ENCODE data around the gene GPR61.

GPR61 gene

DNA sequence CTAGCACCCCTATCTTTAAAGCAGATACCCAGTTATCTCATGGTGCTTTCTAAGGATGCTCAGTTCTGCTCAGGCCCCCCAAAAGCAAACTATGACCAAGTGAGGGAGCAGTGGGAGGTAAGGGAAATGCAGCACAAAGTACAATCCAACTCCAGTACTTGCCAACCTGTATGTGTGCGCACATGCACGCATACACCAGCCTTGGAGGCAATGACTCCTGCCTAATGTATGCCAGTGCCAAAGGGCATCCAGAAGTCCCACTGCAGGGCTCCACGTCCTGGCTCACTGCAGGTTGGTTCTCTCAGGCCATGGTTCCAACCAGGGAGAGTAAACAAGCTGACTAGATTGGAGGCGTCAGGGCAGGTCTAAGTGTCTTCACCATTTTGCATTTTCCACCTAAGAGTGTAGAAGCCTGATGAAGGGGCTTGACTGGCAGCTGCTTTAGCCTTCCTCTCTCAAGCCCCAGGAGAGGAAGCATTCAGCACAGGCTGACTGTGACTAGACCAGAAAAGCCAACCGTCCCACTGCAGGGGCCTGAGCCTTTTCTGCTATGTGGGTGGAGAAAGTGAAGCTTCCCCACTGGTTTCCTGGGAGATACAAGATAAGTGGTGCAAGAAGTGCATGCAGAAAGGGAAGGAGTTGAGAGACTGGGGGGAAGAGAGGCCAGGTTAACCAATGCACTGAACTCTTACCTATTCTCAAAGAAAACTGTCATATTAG, 37.9 kb upstream of the GPR61 start:
- no peaks in the 10 kb centered on the region for H3K9me3 Mint-ChIP-seq
- peaks cover 53% of the 10 kb centered on the region for H3K4me1 Mint-ChIP-seq (ENCODE audit: low read depth)
- H3K4me3 Mint-ChIP-seq: peak overlapping the region; percentile 80
- DNase-seq (ENCODE audit: low spot score): no peak
- H3K27me3 Mint-ChIP-seq (ENCODE audit: low read depth): peaks cover 3% of the 10 kb centered on the region
- peak overlapping the region; percentile 94 for H3K27ac Mint-ChIP-seq
- peaks cover 37% of the 10 kb centered on the region for H3K36me3 Mint-ChIP-seq (ENCODE audit: low read depth)

DNA sequence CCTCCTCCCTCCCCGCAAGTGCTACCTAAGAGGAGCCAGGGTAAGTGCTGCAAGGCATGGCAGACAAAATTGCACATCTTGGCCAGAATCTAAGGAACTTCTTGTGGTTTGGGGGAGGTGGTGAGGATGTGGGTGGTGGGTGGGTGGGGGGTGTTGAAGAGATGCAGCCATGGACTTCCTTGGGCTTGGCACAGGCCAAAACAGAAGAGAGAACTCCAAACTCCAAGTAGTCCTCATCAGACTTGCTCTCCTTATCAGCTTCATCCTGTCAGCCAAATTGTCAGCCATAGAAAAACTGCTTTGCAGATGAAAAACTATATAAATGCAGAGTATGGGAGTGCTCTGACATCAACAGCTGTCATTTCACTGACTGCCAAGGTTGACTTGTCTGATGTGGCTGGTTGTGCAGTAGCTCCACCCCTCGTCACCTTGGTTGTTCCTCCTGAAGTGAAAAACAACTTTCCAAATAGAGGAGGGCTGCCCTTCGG, 37.3 kb upstream of the GPR61 start:
- Mint-ChIP-seq H3K27ac (peak overlapping the region; percentile 94), H3K4me1 (ENCODE audit: low read depth) (peaks cover 53% of the 10 kb centered on the region)
- no peak for DNase-seq (ENCODE audit: low spot score)

DNA sequence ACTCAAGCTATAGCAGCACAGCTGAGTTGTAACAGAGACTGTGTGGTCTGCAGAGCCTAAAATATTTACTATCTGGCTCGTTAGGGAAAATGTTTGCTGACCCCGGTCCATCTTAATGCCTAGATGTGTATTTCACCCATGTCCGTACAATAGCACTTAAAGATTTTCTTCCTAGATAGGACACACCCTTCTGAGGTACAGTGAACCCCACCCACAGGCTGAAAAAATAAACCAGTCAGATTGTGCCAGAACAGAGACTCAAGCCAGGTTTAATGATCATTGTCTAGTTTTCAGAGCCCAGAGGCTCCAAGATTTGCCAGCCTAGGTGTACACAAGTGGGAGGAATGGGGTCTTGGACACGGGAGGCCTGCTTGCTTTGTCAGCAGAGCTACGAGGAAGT, 35.7 kb upstream of the GPR61 start:
- H3K27ac Mint-ChIP-seq: peak overlapping the region; percentile 61
- peaks cover 47% of the 10 kb centered on the region for H3K4me1 Mint-ChIP-seq (ENCODE audit: low read depth)
- peaks cover 27% of the 10 kb centered on the region for H3K36me3 Mint-ChIP-seq (ENCODE audit: low read depth)
- no peak for DNase-seq (ENCODE audit: low spot score)
- peaks cover 19% of the 10 kb centered on the region for H3K27me3 Mint-ChIP-seq (ENCODE audit: low read depth)
- H3K4me3 Mint-ChIP-seq: peak overlapping the region; percentile 70
- no peaks in the 10 kb centered on the region for H3K9me3 Mint-ChIP-seq

More for the DNA sequence above, 37.3 kb upstream of the GPR61 start:
- H3K9me3 Mint-ChIP-seq: no peaks in the 10 kb centered on the region
- H3K36me3 Mint-ChIP-seq (ENCODE audit: low read depth): peaks cover 35% of the 10 kb centered on the region
- peak overlapping the region; percentile 80 for H3K4me3 Mint-ChIP-seq
- H3K27me3 Mint-ChIP-seq (ENCODE audit: low read depth): peaks cover 7% of the 10 kb centered on the region

DNA sequence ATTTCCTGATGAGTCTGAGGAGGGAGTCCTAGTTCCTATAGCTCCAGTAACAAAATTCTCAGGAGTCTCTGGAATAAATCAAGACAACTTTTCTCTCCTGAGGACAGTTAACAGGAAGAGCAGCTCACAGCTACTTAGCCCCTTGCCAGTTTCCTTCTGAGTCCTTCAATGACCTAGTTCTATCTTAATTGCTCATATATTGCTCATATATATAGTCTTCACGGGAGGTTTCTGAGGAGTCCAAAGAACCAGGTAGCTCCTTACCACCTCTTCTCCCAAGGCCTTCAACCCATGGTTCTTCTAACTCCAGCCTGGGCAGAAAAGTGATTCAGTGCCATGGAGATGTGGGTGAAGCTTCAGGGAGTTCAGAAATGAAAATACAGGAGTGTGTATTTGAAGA, 34.7 kb upstream of the GPR61 start:
- no peak for DNase-seq (ENCODE audit: low spot score)
- peaks cover 47% of the 10 kb centered on the region for H3K4me1 Mint-ChIP-seq (ENCODE audit: low read depth)

DNA sequence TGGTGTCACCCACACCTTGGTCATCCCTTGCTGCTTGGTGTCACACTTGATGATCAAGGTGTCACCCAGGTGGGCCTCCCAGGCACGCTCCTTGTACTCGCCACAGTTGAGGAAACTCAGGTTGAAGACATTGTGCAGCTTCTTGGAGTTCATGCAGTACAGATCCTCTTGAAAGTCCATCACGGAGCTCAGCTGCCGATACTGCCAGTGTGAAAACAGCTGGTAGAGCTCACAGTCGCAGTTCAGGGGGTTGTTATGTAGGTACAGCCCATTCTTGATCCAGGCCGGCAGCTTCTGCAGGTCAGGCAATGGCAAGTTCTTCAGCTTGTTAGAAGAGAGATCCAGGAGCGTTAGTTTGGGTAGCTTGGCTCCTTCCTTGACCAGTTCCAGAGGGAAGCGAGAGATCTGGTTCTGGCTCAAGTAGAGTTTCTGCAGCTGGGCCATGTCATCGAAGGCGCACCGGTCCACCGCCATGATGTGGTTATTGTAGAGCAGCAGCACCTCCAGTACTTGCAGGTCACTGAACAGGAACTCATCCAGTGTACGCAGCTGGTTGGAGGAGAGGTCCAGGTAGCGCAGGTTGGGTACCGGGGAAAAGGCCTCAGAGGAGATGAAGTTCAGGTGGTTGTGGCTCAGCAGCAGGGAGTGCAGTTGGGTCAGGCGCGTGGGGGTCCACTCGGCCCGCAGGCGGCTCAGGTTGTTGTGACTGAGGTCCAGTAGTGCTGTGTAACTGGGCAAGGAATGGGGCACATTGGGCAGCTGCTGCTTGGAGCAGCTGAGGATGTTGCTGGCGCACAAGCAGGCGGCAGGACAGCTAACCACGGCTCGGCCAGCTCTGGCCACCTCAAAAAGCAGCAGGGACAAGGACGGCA, 31.4 kb upstream of the GPR61 start:
- Mint-ChIP-seq H3K4me1 (ENCODE audit: low read depth) (peaks cover 20% of the 10 kb centered on the region), H3K27ac (no peak overlapping the region), H3K36me3 (ENCODE audit: low read depth) (peaks cover 7% of the 10 kb centered on the region), H3K9me3 (no peaks in the 10 kb centered on the region), H3K4me3 (peak overlapping the region; percentile 82), H3K27me3 (ENCODE audit: low read depth) (peaks cover 47% of the 10 kb centered on the region)
- no peak for DNase-seq (ENCODE audit: low spot score)

More for the DNA sequence above, 34.7 kb upstream of the GPR61 start:
- H3K27me3 Mint-ChIP-seq (ENCODE audit: low read depth): peaks cover 25% of the 10 kb centered on the region
- peaks cover 21% of the 10 kb centered on the region for H3K36me3 Mint-ChIP-seq (ENCODE audit: low read depth)
- no peaks in the 10 kb centered on the region for H3K9me3 Mint-ChIP-seq
- no peak overlapping the region for H3K4me3 Mint-ChIP-seq
- no peak overlapping the region for H3K27ac Mint-ChIP-seq

DNA sequence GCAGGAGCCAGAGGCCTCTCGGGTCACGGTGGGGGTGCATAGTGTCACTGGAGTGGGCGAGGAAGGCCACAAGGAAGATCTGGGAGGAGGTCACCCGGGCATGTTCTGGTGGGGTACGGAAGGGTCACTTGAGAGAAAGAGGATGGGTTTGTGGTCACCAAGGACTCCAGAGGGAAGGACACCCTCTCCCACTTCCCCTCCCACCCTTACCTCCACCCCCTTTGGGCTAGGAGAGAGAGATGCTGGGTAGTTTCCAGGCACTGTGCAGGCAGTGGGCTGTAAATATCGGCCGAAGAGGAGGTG, 30.8 kb upstream of the GPR61 start:
- Mint-ChIP-seq H3K27ac (peak overlapping the region; percentile 13), H3K27me3 (ENCODE audit: low read depth) (peaks cover 50% of the 10 kb centered on the region), H3K4me1 (ENCODE audit: low read depth) (peaks cover 17% of the 10 kb centered on the region), H3K9me3 (no peaks in the 10 kb centered on the region), H3K4me3 (peak overlapping the region; percentile 82), H3K36me3 (ENCODE audit: low read depth) (peaks cover 7% of the 10 kb centered on the region)
- no peak for DNase-seq (ENCODE audit: low spot score)

DNA sequence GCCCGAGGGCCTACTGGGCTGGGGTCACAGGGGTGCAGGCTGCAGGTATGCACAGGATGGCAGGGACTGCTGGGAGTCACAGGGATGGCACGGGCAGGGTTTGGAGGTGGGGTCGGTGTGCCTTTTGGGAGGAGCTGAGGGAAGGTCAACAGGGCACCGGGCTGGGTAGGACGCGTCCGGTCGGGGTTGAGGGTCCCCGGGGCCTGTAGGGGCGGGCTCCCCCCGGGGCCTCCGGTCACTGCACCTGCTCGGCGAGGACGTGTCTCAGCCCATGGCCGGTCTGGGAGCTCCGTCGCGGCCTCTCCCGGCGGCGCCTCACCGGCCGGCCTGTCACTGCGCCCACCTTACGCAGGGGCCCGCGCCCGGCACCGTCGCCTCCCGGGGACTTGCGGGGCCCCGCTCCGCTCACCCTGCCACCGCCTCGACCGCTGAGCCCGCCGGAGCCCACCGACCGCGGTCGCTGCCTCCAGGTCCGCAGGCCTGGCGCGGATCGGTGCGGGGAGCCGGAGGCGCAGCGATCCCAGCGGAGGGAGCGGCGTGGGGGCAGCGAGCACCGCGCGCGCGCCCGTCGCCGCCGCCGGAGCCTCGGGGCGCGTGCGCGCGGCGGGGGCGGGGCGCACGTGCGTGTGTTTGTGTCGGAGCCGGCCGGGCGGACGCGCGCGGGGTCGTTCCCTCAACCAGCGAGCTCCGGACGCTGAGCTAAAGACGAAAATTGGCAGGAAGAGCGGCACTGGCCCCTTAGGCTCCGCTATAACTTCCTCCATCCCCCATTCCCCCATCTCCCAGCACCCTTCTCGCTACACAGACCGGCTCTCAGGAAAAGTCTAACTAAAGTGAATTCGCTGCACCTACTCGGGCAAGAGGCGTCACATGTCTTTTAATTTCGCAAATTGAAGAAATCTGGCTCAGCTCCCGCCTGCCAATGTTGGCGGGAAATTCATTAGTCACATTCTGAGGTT, 30.2 kb upstream of the GPR61 start, which contains the start of gene AMIGO1:
Gene AMIGO1, minus strand, starts transcription at position 552 of the 959 bp plus-strand sequence. CDS start 815 bp downstream, outside the sequence.
- H3K36me3 Mint-ChIP-seq (ENCODE audit: low read depth): peaks cover 4% of the 10 kb centered on the region
- no peaks in the 10 kb centered on the region for H3K9me3 Mint-ChIP-seq
- H3K4me1 Mint-ChIP-seq (ENCODE audit: low read depth): peaks cover 14% of the 10 kb centered on the region
- peaks cover 50% of the 10 kb centered on the region for H3K27me3 Mint-ChIP-seq (ENCODE audit: low read depth)
- peak; percentile 56 for DNase-seq (ENCODE audit: low spot score)
- peak within 1 kb of the TSS; percentile 82 for H3K4me3 Mint-ChIP-seq
- peak within 1 kb of the TSS; percentile 13 for H3K27ac Mint-ChIP-seq

DNA sequence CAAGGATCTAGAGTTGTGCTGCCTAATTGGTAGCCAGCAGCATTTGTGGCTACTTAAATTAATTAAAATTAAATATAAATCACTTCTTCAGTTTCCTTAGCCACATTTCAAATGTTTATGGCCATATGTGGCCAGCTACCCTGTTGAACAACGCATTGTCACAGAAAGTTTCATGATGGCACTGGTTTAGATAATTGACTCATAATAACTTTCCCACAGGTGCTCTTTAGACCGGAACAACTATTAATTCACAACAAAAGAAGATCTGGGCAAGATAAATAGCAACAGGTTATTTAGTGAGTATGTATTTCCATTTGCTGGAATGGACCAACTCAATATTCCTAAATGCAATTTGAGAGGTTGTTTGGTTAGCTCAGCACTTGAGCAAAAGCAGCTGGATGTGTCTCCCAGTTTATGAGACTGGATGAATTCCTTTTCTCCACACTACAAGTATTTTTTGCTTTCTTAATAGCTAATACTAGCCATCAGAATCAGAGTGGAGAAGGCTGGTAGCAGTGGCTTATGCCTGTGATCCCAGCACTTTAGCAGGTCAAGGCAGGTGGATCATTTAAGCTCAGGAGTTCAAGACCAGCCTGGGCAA, 26.5 kb upstream of the GPR61 start:
- H3K27me3 Mint-ChIP-seq (ENCODE audit: low read depth): peaks cover 45% of the 10 kb centered on the region
- no peak overlapping the region for H3K27ac Mint-ChIP-seq

DNA sequence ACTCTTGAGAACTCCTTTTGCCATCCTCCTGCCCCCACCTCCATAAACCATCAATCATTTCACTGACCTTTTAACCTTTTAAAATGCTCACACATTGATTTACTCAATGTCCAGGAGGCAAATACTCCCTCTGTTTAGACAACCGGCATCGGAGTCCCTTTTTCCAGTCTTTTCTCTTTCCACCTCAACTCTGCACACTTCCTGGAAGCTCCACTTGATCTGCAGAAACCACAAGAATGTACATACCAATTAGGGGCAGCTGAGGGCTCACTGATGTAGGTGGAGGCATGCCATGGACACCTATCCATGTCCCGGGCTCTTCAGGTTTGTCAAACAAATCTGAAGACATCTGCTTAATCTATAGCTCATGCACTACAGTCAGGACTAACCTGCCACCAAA, 24.8 kb upstream of the GPR61 start:
- Mint-ChIP-seq H3K9me3 (no peaks in the 10 kb centered on the region), H3K4me3 (no peak overlapping the region), H3K27me3 (ENCODE audit: low read depth) (peaks cover 33% of the 10 kb centered on the region), H3K36me3 (ENCODE audit: low read depth) (no peaks in the 10 kb centered on the region), H3K27ac (no peak overlapping the region), H3K4me1 (ENCODE audit: low read depth) (peaks cover 4% of the 10 kb centered on the region)
- DNase-seq (ENCODE audit: low spot score): no peak

More for the DNA sequence above, 26.5 kb upstream of the GPR61 start:
- Mint-ChIP-seq H3K4me1 (ENCODE audit: low read depth) (peaks cover 9% of the 10 kb centered on the region), H3K9me3 (no peaks in the 10 kb centered on the region), H3K36me3 (ENCODE audit: low read depth) (no peaks in the 10 kb centered on the region), H3K4me3 (no peak overlapping the region)
- DNase-seq (ENCODE audit: low spot score): no peak

DNA sequence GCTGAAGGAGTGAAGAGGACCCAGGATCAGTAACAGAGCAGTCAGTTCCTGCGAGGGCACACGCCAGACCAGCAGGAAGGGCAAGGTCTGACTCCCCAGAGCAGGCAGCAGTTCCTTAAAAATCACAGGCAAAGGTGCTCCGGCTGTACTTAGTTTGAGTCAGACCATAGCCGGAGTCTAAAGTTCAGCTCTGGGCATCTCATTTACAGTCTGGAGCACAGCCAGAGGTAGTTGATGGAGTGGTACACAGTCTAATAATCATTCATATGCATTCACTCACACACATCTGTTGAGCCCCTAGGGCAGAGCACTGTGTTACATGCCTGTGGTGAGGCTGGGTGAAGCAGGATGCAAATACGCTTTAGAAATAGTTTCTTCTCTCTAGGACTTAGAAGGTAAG, 22.8 kb upstream of the GPR61 start:
- Mint-ChIP-seq H3K4me1 (ENCODE audit: low read depth) (no peaks in the 10 kb centered on the region), H3K4me3 (no peak overlapping the region), H3K36me3 (ENCODE audit: low read depth) (no peaks in the 10 kb centered on the region), H3K27me3 (ENCODE audit: low read depth) (peaks cover 18% of the 10 kb centered on the region), H3K27ac (no peak overlapping the region), H3K9me3 (no peaks in the 10 kb centered on the region)
- no peak for DNase-seq (ENCODE audit: low spot score)

DNA sequence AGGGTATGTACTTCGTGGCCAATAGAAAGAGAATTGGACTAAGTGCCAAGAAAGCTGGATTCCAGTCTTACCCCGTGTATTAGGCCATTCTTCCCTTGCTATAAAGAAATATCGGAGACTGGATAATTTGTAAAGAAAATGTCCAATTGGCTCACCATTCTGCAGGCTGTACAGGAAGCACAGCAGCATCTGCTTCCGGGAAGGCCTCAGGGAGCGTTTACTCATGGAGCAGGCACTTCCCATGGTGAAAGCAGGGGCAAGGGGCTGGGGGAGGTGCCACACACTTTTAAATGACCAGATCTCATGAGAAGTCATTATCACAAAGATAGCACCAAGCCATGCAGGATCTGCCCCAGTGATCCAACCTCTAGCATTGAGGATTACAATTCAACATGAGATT, 22.3 kb upstream of the GPR61 start:
- DNase-seq (ENCODE audit: low spot score): no peak
- Mint-ChIP-seq H3K27me3 (ENCODE audit: low read depth) (peaks cover 19% of the 10 kb centered on the region), H3K36me3 (ENCODE audit: low read depth) (no peaks in the 10 kb centered on the region), H3K4me3 (no peak overlapping the region), H3K9me3 (no peaks in the 10 kb centered on the region), H3K27ac (no peak overlapping the region), H3K4me1 (ENCODE audit: low read depth) (no peaks in the 10 kb centered on the region)

DNA sequence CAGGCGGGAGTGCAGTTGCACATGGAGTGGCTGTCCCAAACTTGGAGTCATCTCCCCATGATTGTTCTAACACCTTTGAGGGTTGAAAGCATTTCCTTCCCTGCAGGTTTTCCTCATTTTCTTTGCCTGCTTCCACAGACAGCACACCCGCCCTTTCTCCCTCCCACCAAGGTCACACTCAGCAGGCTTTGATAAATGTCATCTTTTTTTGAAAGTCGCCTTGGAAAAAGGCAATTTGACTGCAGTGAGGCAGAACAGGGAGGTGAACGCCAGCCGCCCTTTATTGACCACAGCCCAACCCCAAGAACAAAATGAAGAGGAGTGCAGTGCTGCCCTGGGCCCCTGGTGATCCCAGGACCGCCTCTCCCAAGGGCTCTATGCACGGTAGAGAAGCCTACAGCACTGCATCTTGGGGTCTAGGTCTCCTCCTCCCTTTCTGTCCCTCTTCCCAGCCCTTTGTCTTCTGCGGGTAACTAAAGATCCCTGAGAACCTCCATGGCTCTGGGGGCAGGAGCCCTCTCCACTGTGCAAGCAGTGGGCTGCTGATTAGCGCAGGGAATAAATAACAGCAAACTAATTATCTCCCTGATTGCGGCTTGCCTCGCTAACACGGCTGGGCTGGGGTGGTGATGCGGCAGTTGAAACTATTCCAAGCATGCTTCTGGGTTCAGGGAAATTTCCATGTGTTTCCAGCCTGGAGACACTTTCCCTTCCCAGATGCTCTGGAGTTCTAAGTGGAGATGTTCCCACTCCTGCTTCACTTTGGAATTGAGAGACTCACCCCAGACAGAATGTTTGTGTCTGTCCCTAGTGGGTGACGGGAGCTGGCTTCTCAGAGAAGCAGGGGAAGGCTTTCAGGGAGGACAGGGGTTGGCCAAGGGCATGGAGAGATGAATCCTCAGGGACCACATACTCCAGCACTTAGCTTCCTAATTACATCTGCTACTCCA, 18.4 kb upstream of the GPR61 start:
- no peaks in the 10 kb centered on the region for H3K9me3 Mint-ChIP-seq
- no peaks in the 10 kb centered on the region for H3K4me1 Mint-ChIP-seq (ENCODE audit: low read depth)
- H3K36me3 Mint-ChIP-seq (ENCODE audit: low read depth): no peaks in the 10 kb centered on the region
- peaks cover 26% of the 10 kb centered on the region for H3K27me3 Mint-ChIP-seq (ENCODE audit: low read depth)
- DNase-seq (ENCODE audit: low spot score): no peak
- H3K27ac Mint-ChIP-seq: no peak overlapping the region
- no peak overlapping the region for H3K4me3 Mint-ChIP-seq
